Type B pancreatic cell (in vitro differentiated cells): ENCODE measurements around the gene GP5. TPM values are rescaled to one million over a fixed set of nuclear protein-coding genes. Genes with fewer than 3 reads are reported as not detected.

Experiments
- DNase-seq: peaks from one replicate; pipeline ENCODE4 v3.0.0; 2021; ENCODE audit warnings: mixed read lengths; ENCODE audit not compliant: unreplicated experiment; ENCODE audit errors: extremely low spot score
- H3K27ac Mint-ChIP-seq: 2 replicates; pipeline ENCODE4 v1.8.0; 2021; ENCODE audit warnings: mild to moderate bottlenecking, mixed read lengths
- H3K27me3 Mint-ChIP-seq: 2 replicates; pipeline ENCODE4 v1.8.0; 2021; ENCODE audit warnings: mixed read lengths
- H3K36me3 Mint-ChIP-seq: 2 replicates; pipeline ENCODE4 v1.8.0; 2021; ENCODE audit warnings: mixed read lengths
- H3K4me1 Mint-ChIP-seq: one replicate; pipeline ENCODE4 v1.8.0; 2021; ENCODE audit warnings: mixed read lengths; ENCODE audit not compliant: unreplicated experiment
- H3K4me3 Mint-ChIP-seq: 2 replicates; pipeline ENCODE4 v1.8.0; 2021; ENCODE audit warnings: mild to moderate bottlenecking, mixed read lengths
- H3K9me3 Mint-ChIP-seq: 2 replicates; pipeline ENCODE4 v1.8.0; 2021; ENCODE audit warnings: mixed read lengths
- total RNA-seq: library from RNA; stranded (reverse); gene quantifications from 2 replicates; pipeline ENCODE4 v1.2.1, GENCODE V29; 2021; ENCODE audit warnings: low replicate concordance
- TF ChIP-seq, protein P1 (sequence below): fragments of 200-600 bp; sonication (generic); conservative IDR thresholded peaks from 2 replicates; pipeline ENCODE4 v1.5.0; 2021; ENCODE audit warnings: antibody characterized with exemption, mild to moderate bottlenecking

The GP5 gene
- total RNA-seq, 1 donor from 2014 or later = 0.10 TPM

DNA sequence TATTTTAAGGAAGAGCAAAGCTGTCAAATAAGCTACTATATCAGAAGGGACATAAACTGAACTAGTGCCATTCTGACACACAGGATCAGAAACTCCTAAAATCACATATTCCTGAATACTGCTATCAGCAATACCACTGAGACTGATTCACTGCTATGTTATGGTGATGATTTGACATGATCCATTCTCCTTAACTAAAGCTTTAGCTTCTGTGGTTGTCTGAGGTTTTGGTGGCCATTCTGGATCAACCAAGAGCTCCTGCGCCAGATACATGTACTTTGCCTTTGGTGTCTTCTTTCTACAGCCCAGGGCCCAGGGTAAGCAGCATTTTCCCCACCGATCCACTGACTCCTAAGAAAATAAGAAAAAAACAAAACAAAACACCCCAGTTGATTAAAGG, 6.7 kb upstream of the GP5 start:
- H3K4me1 Mint-ChIP-seq = peaks cover 9% of the 10 kb centered on the region
- H3K36me3 Mint-ChIP-seq = no peaks in the 10 kb centered on the region
- H3K27me3 Mint-ChIP-seq = no peaks in the 10 kb centered on the region
- no peak for DNase-seq
- TF ChIP-seq, protein P1, sequence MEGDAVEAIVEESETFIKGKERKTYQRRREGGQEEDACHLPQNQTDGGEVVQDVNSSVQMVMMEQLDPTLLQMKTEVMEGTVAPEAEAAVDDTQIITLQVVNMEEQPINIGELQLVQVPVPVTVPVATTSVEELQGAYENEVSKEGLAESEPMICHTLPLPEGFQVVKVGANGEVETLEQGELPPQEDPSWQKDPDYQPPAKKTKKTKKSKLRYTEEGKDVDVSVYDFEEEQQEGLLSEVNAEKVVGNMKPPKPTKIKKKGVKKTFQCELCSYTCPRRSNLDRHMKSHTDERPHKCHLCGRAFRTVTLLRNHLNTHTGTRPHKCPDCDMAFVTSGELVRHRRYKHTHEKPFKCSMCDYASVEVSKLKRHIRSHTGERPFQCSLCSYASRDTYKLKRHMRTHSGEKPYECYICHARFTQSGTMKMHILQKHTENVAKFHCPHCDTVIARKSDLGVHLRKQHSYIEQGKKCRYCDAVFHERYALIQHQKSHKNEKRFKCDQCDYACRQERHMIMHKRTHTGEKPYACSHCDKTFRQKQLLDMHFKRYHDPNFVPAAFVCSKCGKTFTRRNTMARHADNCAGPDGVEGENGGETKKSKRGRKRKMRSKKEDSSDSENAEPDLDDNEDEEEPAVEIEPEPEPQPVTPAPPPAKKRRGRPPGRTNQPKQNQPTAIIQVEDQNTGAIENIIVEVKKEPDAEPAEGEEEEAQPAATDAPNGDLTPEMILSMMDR = no peak
- no peak overlapping the region for H3K27ac Mint-ChIP-seq
- H3K9me3 Mint-ChIP-seq = no peaks in the 10 kb centered on the region
- H3K4me3 Mint-ChIP-seq = no peak overlapping the region

DNA sequence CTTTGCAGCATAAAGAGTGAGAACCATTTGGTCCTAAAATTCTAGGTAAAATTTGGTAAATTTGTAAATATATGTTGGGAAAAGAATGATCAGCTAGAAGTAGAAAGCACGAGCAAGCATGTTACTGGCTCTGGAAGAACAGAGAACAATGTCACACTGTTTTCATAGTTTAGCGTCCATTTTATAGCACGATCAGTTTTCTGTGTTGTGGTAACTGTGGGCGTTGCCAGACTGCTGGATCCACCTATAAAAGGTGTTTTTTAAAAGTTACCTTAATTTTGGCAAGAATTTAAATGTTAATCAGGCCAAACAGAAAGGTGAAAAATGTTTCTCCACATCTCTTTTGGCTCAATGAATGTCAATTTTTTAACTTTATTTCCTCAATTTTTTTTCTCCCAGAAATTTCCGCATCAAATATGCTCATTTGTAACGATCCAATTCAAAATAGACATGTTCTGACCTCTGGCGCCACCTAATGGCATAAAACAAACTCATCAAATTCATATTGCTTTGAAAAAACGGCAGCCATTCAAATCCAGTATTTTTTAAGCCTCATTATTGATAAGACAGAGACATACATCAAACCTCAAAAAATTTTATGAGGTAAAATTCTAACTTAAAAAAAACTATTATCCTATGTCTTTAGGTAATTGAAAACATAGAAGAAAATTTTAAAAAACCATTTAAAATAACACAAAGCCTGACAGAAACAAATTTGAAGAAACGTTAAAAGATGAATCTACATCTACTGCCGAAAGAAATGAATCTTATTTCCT, 5.5 kb upstream of the GP5 start:
- H3K4me1 Mint-ChIP-seq = peaks cover 9% of the 10 kb centered on the region
- TF ChIP-seq, protein P1 = peak; percentile 90
- no peak overlapping the region for H3K27ac Mint-ChIP-seq
- no peaks in the 10 kb centered on the region for H3K27me3 Mint-ChIP-seq
- no peaks in the 10 kb centered on the region for H3K9me3 Mint-ChIP-seq
- H3K36me3 Mint-ChIP-seq = no peaks in the 10 kb centered on the region
- no peak for DNase-seq
- H3K4me3 Mint-ChIP-seq = no peak overlapping the region

DNA sequence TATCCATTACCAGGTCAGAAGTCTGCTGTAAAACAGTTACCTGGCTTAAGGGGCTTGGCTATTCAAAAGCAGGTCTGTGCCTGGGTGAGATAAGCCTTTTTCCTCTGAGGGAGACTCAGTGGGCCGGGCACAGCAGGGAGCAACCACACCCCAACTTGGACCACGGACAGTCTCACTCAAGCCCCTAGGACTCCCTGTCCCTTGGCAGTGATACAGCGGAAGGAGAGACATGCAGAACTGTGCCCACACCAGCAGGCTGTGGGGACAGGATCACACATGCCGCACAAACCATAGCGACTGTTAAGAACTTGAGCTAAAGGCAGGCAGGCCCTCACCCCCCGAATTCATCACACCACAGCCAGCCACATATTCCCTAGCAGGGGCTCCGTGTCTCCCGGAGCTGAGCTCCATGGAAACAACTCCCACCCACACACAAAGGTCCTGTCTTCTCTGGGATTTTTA, 2.8 kb upstream of the GP5 start:
- no peaks in the 10 kb centered on the region for H3K9me3 Mint-ChIP-seq
- H3K27ac Mint-ChIP-seq = no peak overlapping the region
- H3K4me3 Mint-ChIP-seq = no peak overlapping the region
- no peak for DNase-seq
- TF ChIP-seq, protein P1 = no peak
- H3K27me3 Mint-ChIP-seq = peaks cover 10% of the 10 kb centered on the region
- peaks cover 14% of the 10 kb centered on the region for H3K4me1 Mint-ChIP-seq
- no peaks in the 10 kb centered on the region for H3K36me3 Mint-ChIP-seq

DNA sequence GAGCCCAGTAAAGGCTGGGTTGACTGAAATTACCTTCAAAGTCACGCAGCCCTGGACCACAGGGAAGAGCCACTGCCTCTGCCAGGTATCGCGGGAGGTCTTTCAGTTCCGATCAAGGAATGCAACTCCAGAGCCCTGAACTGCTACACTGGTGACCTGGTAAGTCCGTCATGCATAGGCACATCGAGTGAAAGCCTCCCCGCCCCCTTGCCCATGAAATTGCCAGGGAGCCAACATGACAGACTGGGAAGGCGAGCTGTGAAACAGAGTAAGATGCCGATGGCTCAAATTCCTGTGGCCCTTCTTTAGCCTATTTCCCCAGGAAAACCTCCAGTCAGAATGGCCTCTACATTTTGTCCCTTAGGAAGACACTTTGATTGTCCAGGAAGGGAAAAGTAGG, 2.3 kb upstream of the GP5 start:
- Mint-ChIP-seq H3K36me3 (no peaks in the 10 kb centered on the region), H3K27ac (no peak overlapping the region), H3K4me3 (no peak overlapping the region), H3K4me1 (peaks cover 16% of the 10 kb centered on the region), H3K9me3 (no peaks in the 10 kb centered on the region), H3K27me3 (peaks cover 10% of the 10 kb centered on the region)
- TF ChIP-seq, protein P1 = no peak
- DNase-seq = no peak

DNA sequence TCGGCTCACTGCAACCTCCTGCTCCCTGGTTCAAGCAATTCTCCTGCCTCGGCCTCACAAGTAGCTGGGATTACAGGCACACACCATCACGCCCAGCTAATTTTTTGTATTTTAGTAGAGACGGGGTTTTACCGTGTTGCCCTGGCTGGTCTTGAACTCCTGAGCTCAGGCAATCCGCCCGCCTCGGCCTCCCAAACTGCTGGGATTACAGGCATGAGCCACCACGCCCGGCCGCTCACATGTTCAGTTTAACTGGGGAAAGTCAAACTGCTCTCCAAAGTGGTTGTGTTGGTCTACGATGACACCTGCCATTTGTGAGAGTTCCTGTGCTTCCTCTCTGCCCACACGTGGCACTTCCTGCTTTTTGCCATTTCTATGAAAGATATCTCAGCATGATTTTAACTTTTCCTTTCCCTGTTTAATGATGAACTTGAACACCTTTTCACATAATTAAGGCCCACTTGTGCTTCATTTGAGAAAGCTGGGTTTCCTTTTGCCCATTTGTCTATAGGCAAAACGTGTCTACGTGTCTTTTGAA, 877 bp upstream of the GP5 start:
- Mint-ChIP-seq H3K27me3 (peaks cover 10% of the 10 kb centered on the region), H3K27ac (no peak overlapping the region), H3K4me1 (peaks cover 27% of the 10 kb centered on the region), H3K9me3 (no peaks in the 10 kb centered on the region), H3K36me3 (no peaks in the 10 kb centered on the region), H3K4me3 (no peak overlapping the region)
- TF ChIP-seq, protein P1 = no peak
- DNase-seq = no peak
